Measurements from ENCODE around the gene MYL1. TPM values are rescaled to one million over a fixed set of nuclear protein-coding genes. Genes with fewer than 3 reads are reported as not detected.

Gene MYL1
- total and polyA plus RNA-seq, 5 donors: 0.14 to 0.57 TPM; not detected in 3

GRCh38 chr2:210264282-210264681, 50.7 kb downstream of the MYL1 start:
- ATAC-seq: no peak
- intact Hi-C loops (cut with DNase I): no loop called here
- H3K9me3 ChIP-seq (ENCODE audit: control insufficient read depth, low read length): no peaks in the 10 kb centered on the region
- H3K27me3 ChIP-seq (ENCODE audit: control insufficient read depth, insufficient read depth): no peaks in the 10 kb centered on the region
- no peak for DNase-seq
- H3K27ac ChIP-seq (ENCODE audit: low read length): no peak overlapping the region
- H3K4me3 ChIP-seq (ENCODE audit: low read length): no peak overlapping the region
- WGBS: 70% methylated on average over 1 of the region's 1 CpG
- no peaks in the 10 kb centered on the region for H3K4me1 ChIP-seq (ENCODE audit: control insufficient read depth, insufficient read depth, low read length)

GRCh38 chr2:210263841-210264240, 51.1 kb downstream of the MYL1 start:
- Histone ChIP-seq H3K27ac (ENCODE audit: low read length) (no peak overlapping the region), H3K27me3 (ENCODE audit: control insufficient read depth, insufficient read depth) (no peaks in the 10 kb centered on the region), H3K4me3 (ENCODE audit: low read length) (no peak overlapping the region), H3K9me3 (ENCODE audit: control insufficient read depth, low read length) (no peaks in the 10 kb centered on the region), H3K4me1 (ENCODE audit: control insufficient read depth, insufficient read depth, low read length) (no peaks in the 10 kb centered on the region)
- DNase-seq: no peak
- no peak for ATAC-seq
- intact Hi-C loops (cut with DNase I): no loop called here
- 76% methylated on average over 2 of the region's 2 CpGs for WGBS

GRCh38 chr2:210262036-210262435, 52.9 kb downstream of the MYL1 start:
- Histone ChIP-seq H3K4me1 (ENCODE audit: control insufficient read depth, insufficient read depth, low read length) (no peaks in the 10 kb centered on the region), H3K4me3 (ENCODE audit: low read length) (no peak overlapping the region), H3K27me3 (ENCODE audit: control insufficient read depth, insufficient read depth) (no peaks in the 10 kb centered on the region), H3K27ac (ENCODE audit: low read length) (no peak overlapping the region), H3K9me3 (ENCODE audit: control insufficient read depth, low read length) (no peaks in the 10 kb centered on the region)
- WGBS: 73% methylated on average over 2 of the region's 2 CpGs
- intact Hi-C loops (cut with DNase I): no loop called here
- DNase-seq (no peak), ATAC-seq (no peak)

- no peaks in the 10 kb centered on the region for H3K4me1 ChIP-seq (ENCODE audit: control insufficient read depth, insufficient read depth, low read length)
- no peak overlapping the region for H3K4me3 ChIP-seq (ENCODE audit: low read length)
- H3K27ac ChIP-seq (ENCODE audit: low read length): no peak overlapping the region
- no peaks in the 10 kb centered on the region for H3K27me3 ChIP-seq (ENCODE audit: control insufficient read depth, insufficient read depth)
- intact Hi-C loops (cut with DNase I): loop anchor here in 1 of 4 donors (10.0 kb wide), 1 partner anchor 135 kb away; no protein-coding TSS in a partner anchor
- no peaks in the 10 kb centered on the region for H3K9me3 ChIP-seq (ENCODE audit: control insufficient read depth, low read length)
- DNase-seq: no peak
- no peak for ATAC-seq
Observed at GRCh38 chr2:210259687-210260086, 55.3 kb downstream of the MYL1 start.

GRCh38 chr2:210252699-210253606, 62.0 kb downstream of the MYL1 start:
- H3K9me3 ChIP-seq (ENCODE audit: control insufficient read depth, low read length): no peaks in the 10 kb centered on the region
- H3K27ac ChIP-seq (ENCODE audit: low read length): no peak overlapping the region
- H3K4me3 ChIP-seq (ENCODE audit: low read length): no peak overlapping the region
- DNase-seq (no peak), ATAC-seq (no peak)
- WGBS: 79% methylated on average over 7 of the region's 7 CpGs
- H3K27me3 ChIP-seq (ENCODE audit: control insufficient read depth, insufficient read depth): no peaks in the 10 kb centered on the region
- H3K4me1 ChIP-seq (ENCODE audit: control insufficient read depth, insufficient read depth, low read length): no peaks in the 10 kb centered on the region
- intact Hi-C loops (cut with DNase I): loop anchor here in 2 of 4 donors (5.0 to 10.0 kb wide), 2 partner anchors 142 to 144 kb away; no protein-coding TSS in a partner anchor

- WGBS: 10% methylated on average over 1 of the region's 1 CpG
- no peak overlapping the region for H3K27ac ChIP-seq (ENCODE audit: low read length)
Observed at GRCh38 chr2:210250622-210251021, 64.4 kb downstream of the MYL1 start.

More at GRCh38 chr2:210250622-210251021, 64.4 kb downstream of the MYL1 start:
- intact Hi-C loops (cut with DNase I): loop anchor here in 3 of 4 donors (2.0 to 10.0 kb wide), 3 partner anchors 144 to 148 kb away; no protein-coding TSS in a partner anchor
- Histone ChIP-seq H3K27me3 (ENCODE audit: control insufficient read depth, insufficient read depth) (no peaks in the 10 kb centered on the region), H3K9me3 (ENCODE audit: control insufficient read depth, low read length) (no peaks in the 10 kb centered on the region), H3K4me1 (ENCODE audit: control insufficient read depth, insufficient read depth, low read length) (no peaks in the 10 kb centered on the region), H3K4me3 (ENCODE audit: low read length) (no peak overlapping the region)
- ATAC-seq: no peak
- no peak for DNase-seq

Other genes starting within 250 kb of the MYL1 start
- 10 to 100 TPM; 19.4 to 23.9 (median 22.2) TPM for gene KANSL1L, start 143.8 kb downstream of the MYL1 start, total RNA-seq
- gene KANSL1L, start 143.8 kb downstream of the MYL1 start, polyA plus RNA-seq: 6.2 TPM
- gene ACADL, start 89.7 kb downstream of the MYL1 start, total RNA-seq: 1 to 10 TPM; 2.8 to 3.4 (median 3.1) TPM
- 2.8 TPM for gene ACADL, start 89.7 kb downstream of the MYL1 start, polyA plus RNA-seq
- gene LANCL1, start 161.6 kb upstream of the MYL1 start, total RNA-seq: 10 to 100 TPM; 46.6 to 59.6 (median 53.2) TPM
- 20.1 TPM for gene LANCL1, start 161.6 kb upstream of the MYL1 start, polyA plus RNA-seq
- gene CPS1, start 241.4 kb upstream of the MYL1 start, total RNA-seq: 1 to 10 TPM; 2.5 to 5.4 (median 3.7) TPM
- 1.2 TPM for gene CPS1, start 241.4 kb upstream of the MYL1 start, polyA plus RNA-seq

All from right cardiac atrium (tissue), 5 donors.